ENCODE data around the gene COG4. TPM values are rescaled to one million over a fixed set of nuclear protein-coding genes. Genes with fewer than 3 reads are reported as not detected.

The COG4 gene
- total and polyA plus RNA-seq, 2 experiments from 2014 or later: 28.8 to 38.1 TPM

DNA sequence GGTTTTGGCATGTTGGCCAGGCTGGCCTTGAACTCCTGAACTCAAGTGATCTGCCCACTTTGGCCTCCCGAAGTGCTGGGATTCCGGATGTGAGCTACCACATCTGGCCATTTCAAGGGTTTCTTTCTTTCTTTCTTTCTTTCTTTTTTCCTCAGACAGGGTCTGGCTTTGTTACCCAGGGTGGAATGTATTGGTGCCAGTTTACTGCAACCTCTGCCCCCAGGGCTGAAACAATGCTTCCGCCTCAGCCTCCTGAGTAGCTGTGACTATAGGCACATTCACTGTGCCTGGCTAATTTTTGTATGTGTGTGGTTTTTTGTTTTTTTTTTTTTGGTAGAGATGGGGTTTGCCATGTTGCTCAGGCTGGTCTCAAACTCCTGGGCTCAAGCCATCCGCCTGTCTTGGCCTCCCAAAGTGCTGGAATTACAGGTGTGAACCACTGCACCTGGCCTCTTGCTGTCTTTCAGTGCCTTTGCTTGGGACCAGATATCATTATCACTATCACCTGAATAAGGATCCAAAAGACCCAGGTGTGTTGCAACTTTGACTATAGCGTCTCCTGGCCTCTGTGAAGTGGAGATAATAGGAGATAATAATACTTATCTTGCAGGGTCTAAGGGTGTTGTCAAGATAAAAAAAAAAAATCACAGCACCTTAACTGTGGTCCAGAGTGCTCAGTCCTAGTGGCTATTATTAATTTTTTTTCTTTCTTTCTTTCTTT is 65.7 kb downstream of the COG4 start:
- no peak overlapping the region; the same call in 2 of the 3 replicates for H3K4me3 Mint-ChIP-seq
- Histone ChIP-seq H3K27me3 (ENCODE audit: insufficient read depth) (no peaks in the 10 kb centered on the region), H3K79me2 (replicated peaks; ENCODE audit: insufficient read depth) (no peaks in the 10 kb centered on the region; the same call in 1 of the 2 replicates), H3K4me2 (no peak overlapping the region), H4K20me1 (replicated peaks; ENCODE audit: insufficient read depth) (no peaks in the 10 kb centered on the region), H3K27ac (ENCODE audit: low read depth) (no peak overlapping the region), H3K4me1 (ENCODE audit: insufficient read depth) (peaks cover 7% of the 10 kb centered on the region; the same call in 1 of the 2 replicates), H3K4me3 (no peak overlapping the region), H3K36me3 (ENCODE audit: insufficient read depth) (no peaks in the 10 kb centered on the region), H3K9me2 (ENCODE audit: insufficient read depth) (no peaks in the 10 kb centered on the region), H3F3A (replicated peaks; ENCODE audit: low read depth) (peaks cover 12% of the 10 kb centered on the region; the same call in 1 of the 2 replicates), H2AFZ (no peak overlapping the region)
- no peaks in the 10 kb centered on the region for H3K36me3 Mint-ChIP-seq (ENCODE audit: low read depth)
- TF ChIP-seq EZH2 (IDR thresholded peaks at IDR 0.05; ENCODE audit: low read depth, unreplicated experiment) (no peak), CREB1 (CRISPR knock-in tag; IDR thresholded peaks at IDR 0.05; ENCODE audit: low read depth) (no peak), EZH2phosphoT487 (IDR thresholded peaks at IDR 0.05; ENCODE audit: unreplicated experiment) (no peak), JUNB (IDR thresholded peaks at IDR 0.05; ENCODE audit: unreplicated experiment) (no peak), ZNF331 (CRISPR knock-in tag; IDR thresholded peaks at IDR 0.05; ENCODE audit: low read depth) (no peak), POLR2AphosphoS5 (IDR thresholded peaks at IDR 0.05; ENCODE audit: low read depth) (no peak), STAT1 (IDR thresholded peaks at IDR 0.05; ENCODE audit: unreplicated experiment) (no peak), ZNF114 (CRISPR knock-in tag; IDR thresholded peaks at IDR 0.05) (no peak), NANOG (IDR thresholded peaks at IDR 0.05; ENCODE audit: borderline replicate concordance) (no peak)
- TF ChIP-seq, protein P1, sequence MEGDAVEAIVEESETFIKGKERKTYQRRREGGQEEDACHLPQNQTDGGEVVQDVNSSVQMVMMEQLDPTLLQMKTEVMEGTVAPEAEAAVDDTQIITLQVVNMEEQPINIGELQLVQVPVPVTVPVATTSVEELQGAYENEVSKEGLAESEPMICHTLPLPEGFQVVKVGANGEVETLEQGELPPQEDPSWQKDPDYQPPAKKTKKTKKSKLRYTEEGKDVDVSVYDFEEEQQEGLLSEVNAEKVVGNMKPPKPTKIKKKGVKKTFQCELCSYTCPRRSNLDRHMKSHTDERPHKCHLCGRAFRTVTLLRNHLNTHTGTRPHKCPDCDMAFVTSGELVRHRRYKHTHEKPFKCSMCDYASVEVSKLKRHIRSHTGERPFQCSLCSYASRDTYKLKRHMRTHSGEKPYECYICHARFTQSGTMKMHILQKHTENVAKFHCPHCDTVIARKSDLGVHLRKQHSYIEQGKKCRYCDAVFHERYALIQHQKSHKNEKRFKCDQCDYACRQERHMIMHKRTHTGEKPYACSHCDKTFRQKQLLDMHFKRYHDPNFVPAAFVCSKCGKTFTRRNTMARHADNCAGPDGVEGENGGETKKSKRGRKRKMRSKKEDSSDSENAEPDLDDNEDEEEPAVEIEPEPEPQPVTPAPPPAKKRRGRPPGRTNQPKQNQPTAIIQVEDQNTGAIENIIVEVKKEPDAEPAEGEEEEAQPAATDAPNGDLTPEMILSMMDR (conservative IDR thresholded peaks at IDR 0.05; ENCODE audit: low read depth in 2 of 2): no peak
- TF ChIP-seq, protein P2, sequence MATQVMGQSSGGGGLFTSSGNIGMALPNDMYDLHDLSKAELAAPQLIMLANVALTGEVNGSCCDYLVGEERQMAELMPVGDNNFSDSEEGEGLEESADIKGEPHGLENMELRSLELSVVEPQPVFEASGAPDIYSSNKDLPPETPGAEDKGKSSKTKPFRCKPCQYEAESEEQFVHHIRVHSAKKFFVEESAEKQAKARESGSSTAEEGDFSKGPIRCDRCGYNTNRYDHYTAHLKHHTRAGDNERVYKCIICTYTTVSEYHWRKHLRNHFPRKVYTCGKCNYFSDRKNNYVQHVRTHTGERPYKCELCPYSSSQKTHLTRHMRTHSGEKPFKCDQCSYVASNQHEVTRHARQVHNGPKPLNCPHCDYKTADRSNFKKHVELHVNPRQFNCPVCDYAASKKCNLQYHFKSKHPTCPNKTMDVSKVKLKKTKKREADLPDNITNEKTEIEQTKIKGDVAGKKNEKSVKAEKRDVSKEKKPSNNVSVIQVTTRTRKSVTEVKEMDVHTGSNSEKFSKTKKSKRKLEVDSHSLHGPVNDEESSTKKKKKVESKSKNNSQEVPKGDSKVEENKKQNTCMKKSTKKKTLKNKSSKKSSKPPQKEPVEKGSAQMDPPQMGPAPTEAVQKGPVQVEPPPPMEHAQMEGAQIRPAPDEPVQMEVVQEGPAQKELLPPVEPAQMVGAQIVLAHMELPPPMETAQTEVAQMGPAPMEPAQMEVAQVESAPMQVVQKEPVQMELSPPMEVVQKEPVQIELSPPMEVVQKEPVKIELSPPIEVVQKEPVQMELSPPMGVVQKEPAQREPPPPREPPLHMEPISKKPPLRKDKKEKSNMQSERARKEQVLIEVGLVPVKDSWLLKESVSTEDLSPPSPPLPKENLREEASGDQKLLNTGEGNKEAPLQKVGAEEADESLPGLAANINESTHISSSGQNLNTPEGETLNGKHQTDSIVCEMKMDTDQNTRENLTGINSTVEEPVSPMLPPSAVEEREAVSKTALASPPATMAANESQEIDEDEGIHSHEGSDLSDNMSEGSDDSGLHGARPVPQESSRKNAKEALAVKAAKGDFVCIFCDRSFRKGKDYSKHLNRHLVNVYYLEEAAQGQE (IDR thresholded peaks at IDR 0.05; ENCODE audit: unreplicated experiment): no peak
- TF ChIP-seq, protein P3, sequence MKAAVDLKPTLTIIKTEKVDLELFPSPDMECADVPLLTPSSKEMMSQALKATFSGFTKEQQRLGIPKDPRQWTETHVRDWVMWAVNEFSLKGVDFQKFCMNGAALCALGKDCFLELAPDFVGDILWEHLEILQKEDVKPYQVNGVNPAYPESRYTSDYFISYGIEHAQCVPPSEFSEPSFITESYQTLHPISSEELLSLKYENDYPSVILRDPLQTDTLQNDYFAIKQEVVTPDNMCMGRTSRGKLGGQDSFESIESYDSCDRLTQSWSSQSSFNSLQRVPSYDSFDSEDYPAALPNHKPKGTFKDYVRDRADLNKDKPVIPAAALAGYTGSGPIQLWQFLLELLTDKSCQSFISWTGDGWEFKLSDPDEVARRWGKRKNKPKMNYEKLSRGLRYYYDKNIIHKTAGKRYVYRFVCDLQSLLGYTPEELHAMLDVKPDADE (IDR thresholded peaks at IDR 0.05): no peak
- TF ChIP-seq, protein P4, sequence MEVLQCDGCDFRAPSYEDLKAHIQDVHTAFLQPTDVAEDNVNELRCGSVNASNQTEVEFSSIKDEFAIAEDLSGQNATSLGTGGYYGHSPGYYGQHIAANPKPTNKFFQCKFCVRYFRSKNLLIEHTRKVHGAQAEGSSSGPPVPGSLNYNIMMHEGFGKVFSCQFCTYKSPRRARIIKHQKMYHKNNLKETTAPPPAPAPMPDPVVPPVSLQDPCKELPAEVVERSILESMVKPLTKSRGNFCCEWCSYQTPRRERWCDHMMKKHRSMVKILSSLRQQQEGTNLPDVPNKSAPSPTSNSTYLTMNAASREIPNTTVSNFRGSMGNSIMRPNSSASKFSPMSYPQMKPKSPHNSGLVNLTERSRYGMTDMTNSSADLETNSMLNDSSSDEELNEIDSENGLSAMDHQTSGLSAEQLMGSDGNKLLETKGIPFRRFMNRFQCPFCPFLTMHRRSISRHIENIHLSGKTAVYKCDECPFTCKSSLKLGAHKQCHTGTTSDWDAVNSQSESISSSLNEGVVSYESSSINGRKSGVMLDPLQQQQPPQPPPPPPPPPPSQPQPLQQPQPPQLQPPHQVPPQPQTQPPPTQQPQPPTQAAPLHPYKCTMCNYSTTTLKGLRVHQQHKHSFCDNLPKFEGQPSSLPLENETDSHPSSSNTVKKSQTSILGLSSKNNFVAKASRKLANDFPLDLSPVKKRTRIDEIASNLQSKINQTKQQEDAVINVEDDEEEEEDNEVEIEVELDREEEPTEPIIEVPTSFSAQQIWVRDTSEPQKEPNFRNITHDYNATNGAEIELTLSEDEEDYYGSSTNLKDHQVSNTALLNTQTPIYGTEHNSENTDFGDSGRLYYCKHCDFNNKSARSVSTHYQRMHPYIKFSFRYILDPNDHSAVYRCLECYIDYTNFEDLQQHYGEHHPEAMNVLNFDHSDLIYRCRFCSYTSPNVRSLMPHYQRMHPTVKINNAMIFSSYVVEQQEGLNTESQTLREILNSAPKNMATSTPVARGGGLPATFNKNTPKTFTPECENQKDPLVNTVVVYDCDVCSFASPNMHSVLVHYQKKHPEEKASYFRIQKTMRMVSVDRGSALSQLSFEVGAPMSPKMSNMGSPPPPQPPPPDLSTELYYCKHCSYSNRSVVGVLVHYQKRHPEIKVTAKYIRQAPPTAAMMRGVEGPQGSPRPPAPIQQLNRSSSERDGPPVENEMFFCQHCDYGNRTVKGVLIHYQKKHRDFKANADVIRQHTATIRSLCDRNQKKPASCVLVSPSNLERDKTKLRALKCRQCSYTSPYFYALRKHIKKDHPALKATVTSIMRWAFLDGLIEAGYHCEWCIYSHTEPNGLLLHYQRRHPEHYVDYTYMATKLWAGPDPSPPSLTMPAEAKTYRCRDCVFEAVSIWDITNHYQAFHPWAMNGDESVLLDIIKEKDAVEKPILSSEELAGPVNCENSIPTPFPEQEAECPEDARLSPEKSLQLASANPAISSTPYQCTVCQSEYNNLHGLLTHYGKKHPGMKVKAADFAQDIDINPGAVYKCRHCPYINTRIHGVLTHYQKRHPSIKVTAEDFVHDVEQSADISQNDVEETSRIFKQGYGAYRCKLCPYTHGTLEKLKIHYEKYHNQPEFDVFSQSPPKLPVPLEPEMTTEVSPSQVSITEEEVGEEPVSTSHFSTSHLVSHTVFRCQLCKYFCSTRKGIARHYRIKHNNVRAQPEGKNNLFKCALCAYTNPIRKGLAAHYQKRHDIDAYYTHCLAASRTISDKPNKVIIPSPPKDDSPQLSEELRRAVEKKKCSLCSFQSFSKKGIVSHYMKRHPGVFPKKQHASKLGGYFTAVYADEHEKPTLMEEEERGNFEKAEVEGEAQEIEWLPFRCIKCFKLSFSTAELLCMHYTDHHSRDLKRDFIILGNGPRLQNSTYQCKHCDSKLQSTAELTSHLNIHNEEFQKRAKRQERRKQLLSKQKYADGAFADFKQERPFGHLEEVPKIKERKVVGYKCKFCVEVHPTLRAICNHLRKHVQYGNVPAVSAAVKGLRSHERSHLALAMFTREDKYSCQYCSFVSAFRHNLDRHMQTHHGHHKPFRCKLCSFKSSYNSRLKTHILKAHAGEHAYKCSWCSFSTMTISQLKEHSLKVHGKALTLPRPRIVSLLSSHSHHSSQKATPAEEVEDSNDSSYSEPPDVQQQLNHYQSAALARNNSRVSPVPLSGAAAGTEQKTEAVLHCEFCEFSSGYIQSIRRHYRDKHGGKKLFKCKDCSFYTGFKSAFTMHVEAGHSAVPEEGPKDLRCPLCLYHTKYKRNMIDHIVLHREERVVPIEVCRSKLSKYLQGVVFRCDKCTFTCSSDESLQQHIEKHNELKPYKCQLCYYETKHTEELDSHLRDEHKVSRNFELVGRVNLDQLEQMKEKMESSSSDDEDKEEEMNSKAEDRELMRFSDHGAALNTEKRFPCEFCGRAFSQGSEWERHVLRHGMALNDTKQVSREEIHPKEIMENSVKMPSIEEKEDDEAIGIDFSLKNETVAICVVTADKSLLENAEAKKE (CRISPR knock-in tag; IDR thresholded peaks at IDR 0.05): no peak
- H3K27ac Mint-ChIP-seq: no peak overlapping the region
- H3K4me1 Mint-ChIP-seq: peaks cover 12% of the 10 kb centered on the region; the same call in 2 of the 3 replicates
- H3K27me3 Mint-ChIP-seq (ENCODE audit: insufficient read depth, low read depth, poor library complexity): peaks cover 2% of the 10 kb centered on the region
- no peak for DNase-seq (ENCODE audit: low spot score)
- no peak for ATAC-seq
- H3K9me3 Mint-ChIP-seq: no peaks in the 10 kb centered on the region
